Kasumi-1 (cell line): Measurements from ENCODE around the gene HLA-G.
A peak's percentile ranks its signal among the peaks of the same experiment; 100 is the strongest.

Experiments
- DNase-seq, 2 experiments: peaks; one replicate each; lab custom pipeline; 2025; lab: John Stamatoyannopoulos, UW

The HLA-G gene

DNA sequence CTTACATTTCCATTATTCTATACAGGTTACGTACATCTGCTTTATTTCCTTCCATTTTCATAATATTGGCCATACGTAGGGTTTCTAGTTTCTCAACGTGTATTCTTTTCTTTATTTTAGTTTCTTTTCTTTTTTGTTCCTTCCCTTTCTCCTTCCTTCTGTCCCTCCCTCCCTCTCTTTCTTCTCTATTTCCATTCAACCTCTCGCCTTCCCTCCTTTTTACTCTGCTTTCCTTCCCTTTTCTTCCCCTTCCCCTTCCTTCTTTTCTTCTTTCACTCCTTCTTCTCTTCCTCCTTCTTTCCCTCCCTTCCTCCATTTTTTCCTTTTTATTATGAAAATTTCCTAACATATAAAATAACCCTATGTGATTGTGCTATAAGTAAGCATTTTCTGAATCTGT is 8.7 kb upstream of the HLA-G start:
- no peak for DNase-seq

DNA sequence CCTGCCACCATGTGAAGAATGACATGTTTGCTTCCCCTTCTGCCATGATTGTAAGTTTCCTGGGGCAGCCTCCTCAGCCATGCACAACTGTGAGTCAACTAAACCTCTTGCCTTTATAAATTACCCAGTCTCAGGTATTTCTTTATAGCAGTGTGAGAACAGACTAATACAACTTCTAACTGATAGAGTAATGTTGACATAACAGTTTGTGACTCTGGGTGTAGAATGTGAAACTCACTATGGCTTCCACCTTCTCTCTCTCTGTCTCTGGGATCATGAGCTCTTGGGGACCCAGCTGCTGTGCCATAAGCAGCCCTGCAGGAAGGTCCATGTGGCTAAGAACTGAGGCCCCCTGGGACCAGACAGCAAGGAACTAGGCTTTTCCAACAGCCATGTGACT is 3.5 kb upstream of the HLA-G start:
- DNase-seq = no peak

DNA sequence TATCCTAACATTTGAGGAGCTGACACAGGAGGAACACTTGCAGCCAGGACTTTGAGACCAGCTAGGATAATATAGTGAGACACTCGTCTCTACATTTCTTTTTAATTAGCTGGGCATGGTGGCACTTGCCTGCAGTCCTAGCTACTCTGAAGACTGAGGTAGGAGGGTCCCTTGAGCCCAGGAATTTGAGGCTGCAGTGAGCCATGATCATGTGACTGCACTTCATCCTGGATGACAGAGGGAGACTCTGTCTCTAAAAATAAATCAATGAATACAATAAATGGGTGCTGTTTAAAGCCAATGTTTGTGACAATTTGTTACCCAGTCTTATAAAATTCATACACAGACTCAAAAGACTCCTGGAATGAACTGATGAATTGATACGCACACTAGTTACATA is 1.8 kb upstream of the HLA-G start:
- no peak for DNase-seq

DNA sequence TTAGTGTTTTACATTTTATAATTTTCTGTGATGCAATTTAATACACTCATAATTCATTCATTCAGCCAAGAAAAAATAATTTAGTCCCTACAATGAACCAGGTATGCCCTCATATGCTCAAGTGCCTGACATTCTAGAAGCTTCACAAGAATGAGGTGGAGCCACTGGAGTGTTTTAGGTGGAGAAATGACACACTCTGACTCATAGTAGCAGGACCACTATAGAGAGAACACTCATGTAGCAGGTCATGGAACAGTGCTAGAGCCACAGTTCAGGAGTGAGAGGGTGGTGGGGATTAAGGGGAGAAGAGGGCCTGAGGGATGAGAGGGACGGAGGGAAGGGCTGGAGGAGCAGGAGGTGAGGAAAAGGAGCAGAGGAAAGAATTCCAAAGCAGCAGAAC is 1.4 kb upstream of the HLA-G start:
- DNase-seq = no peak

DNA sequence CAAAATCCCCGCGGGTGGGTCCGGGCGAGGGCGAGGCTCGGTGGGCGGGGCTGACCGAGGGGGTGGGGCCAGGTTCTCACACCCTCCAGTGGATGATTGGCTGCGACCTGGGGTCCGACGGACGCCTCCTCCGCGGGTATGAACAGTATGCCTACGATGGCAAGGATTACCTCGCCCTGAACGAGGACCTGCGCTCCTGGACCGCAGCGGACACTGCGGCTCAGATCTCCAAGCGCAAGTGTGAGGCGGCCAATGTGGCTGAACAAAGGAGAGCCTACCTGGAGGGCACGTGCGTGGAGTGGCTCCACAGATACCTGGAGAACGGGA is 809 bp downstream of the HLA-G start:
- DNase-seq = no peak

DNA sequence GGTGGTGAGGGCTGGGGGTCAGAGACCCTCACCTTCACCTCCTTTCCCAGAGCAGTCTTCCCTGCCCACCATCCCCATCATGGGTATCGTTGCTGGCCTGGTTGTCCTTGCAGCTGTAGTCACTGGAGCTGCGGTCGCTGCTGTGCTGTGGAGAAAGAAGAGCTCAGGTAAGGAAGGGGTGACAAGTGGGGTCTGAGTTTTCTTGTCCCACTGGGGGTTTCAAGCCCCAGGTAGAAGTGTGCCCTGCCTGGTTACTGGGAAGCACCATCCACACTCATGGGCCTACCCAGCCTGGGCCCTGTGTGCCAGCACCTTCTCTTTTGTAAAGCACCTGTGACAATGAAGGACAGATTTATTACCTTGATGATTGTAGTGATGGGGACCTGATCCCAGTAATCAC is 2.1 kb downstream of the HLA-G start:
- DNase-seq = no peak

DNA sequence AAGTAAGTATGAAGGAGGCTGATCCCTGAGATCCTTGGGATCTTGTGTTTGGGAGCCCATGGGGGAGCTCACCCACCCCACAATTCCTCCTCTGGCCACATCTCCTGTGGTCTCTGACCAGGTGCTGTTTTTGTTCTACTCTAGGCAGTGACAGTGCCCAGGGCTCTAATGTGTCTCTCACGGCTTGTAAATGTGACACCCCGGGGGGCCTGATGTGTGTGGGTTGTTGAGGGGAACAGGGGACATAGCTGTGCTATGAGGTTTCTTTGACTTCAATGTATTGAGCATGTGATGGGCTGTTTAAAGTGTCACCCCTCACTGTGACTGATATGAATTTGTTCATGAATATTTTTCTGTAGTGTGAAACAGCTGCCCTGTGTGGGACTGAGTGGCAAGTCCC is 2.8 kb downstream of the HLA-G start:
- DNase-seq = no peak

DNA sequence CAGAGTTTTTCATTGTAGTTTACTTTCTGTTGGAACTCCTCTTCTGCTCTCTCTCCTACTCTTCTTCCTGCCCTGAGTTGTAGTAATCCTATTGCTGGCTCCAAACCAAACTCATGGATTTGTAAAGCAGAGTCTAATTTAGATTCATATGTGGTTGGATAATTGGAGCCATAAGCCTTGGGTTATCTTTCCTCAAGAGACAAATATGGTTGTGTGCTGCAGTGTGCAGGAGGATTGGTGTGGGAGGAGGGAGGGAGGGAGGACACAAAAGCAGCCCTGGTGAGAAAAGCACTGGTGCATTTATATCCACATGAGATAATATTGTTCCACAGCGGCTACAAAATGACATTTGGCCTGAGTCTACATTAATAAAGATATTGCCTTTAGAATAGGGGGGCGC is 4.2 kb downstream of the HLA-G start:
- no peak for DNase-seq

DNA sequence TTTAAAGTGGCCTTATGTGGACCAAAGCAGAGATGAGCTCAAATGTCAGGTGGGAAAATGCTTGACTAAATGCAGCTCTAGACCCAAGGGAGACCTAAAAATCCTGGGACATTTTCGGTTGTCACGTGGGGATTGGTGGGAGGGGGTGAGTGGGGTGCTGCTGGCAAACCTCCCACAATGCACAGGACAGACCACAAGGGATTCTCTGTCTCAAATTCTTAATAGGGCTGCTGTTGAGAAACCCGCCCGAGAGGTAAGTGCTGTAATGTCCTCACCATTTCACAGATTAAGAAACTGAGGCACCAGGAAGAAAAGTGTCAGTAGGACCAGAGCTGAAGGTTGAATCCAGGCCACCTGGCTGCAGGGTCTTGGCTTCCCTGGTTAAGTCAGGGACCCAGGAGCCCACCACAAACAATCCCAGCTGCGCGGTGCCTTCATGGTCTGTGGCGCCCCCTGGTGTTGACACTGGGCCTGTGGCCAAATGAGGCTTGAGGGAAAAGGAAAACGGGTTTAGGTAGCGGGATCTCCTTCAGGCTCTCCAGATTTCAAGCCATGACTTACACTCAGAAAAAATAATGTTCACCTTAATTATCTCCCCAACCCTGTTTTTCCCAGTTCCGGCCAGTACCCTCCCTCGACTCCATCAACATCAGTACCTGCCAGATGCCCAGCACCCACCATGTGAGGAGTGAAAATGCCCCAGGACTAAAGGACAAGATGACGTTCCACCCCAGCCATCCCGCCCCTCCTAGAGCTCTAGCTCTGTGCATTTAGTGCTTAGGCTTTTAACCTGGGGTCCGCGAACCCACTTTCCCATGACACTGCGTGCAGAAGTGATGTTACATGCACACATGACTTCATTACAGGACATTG is 7.2 kb downstream of the HLA-G start:
- no peak for DNase-seq

DNA sequence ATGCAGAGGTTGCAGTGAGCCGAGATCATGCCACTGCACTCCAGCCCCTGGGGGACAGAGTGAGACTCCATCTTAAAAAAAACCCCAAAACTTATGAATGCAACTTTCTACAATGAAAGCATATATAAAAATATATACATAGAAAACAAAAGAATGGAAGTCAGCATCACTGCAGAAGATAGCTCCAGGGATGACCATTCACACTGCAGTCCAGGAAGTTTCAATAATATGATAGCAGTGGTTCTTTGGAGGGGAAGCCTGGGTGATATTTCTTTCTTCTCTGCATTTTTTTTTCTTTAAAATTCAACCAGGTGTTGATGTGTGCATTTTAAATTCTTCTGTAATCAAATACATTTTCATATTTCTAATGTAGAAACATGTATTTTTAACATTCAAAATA is 12.3 kb downstream of the HLA-G start:
- DNase-seq = no peak

DNA sequence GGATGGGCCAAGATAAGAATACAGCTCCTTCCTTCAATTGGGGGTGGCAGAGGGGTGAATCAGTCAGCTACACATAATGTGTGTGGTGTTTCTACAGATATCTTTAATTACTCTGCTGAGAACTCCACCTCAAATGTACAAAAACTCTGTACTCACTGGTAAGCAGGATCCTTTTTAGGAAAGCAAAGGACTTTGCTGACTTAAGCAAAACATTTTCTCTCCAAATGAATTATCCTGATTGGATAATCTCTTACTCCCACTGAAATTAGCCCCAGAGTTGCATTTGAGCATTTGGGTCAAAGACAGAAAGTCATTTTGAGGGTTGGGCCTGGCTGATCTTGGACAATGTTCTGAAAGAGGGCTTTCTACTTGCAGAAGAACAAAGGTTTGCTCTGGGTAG is 13.4 kb downstream of the HLA-G start:
- no peak for DNase-seq

DNA sequence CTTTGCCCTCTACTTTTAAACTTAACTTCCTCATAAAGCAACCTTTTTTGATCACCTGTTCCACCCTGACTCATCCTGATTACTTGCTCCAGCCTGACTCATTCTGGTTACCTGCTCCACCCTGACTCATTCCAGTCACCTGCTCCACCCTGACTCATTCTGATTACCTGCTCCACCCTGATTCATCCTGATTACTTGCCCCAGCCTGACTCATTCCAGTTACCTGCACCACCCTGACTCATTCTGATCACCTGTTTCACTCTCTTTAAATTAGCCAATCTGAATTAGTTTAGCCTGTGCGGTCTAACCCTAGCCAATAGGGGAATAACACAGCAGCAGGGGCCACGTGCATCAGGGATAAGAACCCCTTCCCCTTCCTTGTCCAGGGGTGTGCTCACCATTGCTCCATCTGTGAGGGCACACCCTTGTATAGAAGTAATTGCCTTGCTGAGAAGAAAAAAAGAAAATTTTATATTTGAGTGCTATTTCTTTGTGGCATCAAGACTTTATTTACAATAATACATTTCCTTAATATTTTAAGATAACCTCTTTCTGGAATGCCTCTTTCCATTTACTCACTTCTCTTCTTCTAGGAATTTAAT is 17.9 kb downstream of the HLA-G start:
- DNase-seq = no peak

DNA sequence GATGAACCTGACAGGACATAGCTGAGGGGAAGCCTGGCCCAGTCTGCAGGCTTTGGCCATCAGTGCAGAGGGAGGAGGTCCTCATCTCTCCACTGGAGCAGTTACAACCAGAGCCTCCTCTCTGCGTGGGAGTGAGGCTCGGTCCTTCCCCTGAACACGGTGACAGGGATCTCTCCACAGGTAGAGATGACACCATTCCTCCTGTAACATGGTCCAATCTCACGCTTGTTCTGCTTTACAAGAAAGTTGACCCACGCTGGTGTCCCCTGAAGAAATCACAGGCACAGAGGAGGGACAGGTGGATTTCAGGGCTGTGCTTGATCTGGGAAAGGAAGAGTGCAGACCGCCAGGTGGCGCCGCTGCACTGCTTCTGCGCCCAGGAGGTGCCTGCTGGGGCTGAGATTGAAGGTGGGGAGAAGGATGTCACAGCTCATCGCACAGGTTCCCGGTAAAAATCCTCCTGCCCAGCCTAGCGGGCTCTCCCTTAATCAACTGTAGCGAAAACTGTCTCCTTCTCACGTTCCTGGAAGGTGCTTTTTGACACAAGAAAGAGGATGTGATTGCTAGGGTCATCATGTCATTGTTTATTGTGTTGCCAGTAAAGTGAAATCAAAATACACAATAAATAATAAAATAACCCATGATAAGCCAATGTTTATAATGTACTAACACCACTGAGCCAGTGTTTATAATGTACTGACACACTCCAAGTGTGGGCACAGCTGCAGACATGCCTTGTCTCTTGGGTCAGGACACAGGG is 20.4 kb downstream of the HLA-G start:
- DNase-seq = peak; percentile 55 to 56

DNA sequence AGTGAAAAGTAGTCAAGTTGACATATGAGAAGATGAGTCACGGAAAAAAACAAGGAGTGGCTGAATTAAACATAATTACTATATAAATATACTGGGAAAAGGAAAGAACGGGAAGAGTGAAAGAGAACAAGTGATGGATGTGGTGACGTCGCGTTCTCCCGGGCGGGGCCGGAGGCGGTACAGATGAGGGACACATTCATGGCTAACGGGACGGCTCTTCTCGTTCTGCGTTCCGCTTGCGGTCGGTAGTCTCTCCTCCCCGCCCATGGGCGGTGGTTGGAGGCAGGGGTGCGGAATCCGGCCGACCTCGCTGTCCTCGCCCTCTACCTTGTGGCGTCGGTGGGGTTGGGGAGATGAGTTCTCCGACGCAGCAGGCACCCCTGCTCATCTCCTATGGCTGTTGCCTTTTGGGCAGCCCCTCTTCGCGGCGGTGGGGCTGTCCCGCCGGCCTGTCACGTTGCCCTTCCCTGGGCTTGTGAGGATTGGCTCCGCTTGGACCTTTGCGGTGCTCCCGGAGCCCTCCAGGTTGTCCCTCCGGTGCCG is 22.5 kb downstream of the HLA-G start:
- no peak for DNase-seq

DNA sequence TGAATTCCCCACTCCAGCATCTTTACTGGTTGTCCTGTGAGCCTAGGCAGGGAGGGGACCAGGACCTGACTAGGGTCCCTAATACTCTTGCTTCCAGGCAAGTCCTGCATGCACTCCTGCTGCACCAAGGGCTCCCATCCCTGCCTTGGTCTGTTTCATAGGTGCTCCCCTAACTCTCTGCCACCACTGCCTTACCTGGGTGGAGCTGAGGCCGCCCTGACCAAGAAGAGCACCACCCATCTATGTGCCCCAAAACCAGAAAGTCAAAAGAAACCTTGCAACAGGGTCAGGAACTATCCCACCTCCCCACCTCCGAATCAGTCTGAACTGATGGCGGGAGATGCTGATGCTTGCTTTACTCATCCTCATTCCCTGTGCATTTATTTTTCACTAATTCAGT is 23.6 kb downstream of the HLA-G start:
- no peak for DNase-seq

DNA sequence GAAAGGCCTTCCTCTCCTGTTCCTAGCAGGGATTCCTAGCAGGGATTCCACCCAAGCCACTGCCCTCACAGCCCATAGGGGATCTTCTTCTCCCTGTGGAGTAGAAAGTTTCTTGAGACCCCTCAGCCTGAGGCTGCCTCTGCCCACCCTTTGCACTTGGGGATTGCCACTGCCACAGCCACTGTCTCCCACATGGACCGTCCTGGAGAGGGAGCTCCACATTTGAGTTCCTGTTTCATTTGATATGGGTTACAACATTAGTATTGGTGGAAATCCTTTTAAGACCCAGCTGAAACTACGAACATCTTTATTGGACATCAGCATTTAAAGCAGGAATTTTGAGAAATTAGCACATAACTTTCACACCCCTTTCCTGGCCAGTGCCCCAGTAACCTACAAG is 25.6 kb downstream of the HLA-G start:
- no peak for DNase-seq

DNA sequence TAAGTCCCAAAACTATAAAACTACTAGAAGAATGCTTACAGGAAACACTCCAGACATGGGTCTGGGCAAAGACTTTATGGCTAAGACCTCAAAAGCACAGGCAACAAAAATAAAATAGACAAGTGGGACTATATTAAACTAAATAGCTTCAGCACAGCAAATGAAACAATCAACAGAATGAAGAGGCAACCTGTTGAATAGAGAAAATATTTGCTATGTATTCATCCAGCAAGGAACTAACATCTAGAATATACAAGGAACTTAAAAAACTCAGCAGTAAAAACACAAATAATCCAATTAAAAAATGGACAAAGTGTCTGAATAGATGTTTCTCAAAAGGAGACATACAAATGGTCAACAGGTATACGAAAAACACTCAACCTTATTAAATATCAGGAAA is 30.4 kb downstream of the HLA-G start:
- no peak for DNase-seq

DNA sequence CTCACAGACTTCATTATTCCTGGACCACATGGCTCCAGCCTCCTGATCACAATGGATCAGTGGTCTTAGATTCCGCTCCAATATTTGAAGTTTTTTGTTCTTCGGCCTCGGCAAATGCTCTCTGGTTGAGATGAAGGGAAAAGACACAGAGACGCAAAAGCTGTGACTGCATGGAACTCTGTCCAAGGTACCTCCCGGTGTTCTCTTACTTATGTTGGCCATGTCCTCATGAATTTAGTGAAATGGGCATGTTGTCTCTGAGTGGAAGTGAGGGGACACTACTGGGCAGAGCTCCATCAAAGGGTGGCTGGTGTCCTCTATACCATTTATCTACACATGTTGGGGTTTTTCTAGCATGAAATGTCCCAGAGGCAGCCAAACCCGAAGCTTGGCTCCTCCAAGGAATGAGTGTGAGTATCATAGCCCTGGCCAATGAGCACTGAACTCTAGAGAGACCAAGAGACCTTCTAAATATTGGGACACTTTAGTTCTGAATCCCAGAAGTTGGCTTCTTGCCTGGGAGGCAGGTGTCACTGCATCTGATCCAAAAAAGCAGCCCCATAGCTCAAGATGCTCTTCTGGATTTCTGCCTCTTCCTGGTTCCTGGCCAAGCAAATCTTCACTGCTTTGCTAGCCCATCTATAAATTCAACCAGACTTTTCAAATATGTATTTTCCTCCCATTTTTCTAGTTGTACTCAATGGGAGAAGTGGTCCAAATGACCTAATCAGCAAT is 34.1 kb downstream of the HLA-G start:
- no peak for DNase-seq

DNA sequence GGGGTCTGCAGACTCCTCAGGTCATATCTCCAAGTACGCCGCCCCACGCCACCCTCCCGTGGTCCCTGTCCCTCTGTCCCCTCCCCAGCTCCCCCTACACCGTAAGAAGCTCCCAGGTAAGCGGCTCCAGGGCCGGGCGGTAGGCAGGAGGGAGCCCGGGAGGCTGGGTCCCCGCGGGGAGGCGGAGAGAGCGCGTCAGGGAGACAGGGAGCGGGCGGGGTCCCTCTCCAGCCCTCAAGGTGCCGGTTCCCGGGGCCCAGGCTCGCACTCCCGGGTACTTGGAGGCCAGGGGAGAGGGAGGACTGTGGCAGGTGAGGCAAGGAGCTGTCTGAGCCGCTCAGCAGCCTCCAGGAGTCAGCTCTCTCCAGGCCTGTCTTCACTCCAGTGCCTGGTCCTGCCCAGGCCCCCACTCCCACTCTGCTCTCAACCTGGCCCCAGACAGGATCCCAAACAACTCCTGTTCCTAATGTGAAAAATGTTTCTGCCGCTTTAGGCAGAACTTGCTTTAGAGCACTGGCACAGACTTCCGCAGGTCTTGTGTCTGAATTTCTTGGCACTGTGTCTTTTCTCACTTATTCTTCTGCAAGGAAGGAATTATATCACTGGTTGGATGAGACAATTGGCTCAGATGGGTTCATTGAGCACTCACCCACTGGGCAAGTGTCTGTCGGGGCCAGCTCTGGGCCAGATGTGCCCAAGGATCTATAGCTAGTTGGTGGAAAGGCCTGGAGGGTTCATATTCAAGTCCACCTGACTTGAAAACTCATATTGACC is 36.6 kb downstream of the HLA-G start:
- DNase-seq = no peak

DNA sequence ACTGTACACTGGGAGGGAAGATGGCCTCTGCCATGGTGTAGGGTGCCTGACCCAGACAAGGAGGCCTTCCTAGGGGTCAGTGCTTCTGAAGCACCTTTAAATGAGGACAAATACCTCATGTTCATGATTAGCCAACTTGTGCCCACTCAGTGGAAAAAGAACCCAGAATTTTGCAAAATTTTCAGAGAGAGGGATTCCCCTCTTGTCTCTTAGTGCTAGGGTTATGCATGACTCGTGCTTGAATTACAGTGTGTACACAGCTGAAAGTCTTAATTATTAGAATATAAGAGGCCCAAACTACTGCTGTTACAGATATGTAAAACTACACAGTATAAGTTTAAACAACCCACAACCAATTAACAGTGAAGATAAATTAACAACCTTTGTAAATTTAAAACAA is 38.0 kb downstream of the HLA-G start:
- no peak for DNase-seq

DNA sequence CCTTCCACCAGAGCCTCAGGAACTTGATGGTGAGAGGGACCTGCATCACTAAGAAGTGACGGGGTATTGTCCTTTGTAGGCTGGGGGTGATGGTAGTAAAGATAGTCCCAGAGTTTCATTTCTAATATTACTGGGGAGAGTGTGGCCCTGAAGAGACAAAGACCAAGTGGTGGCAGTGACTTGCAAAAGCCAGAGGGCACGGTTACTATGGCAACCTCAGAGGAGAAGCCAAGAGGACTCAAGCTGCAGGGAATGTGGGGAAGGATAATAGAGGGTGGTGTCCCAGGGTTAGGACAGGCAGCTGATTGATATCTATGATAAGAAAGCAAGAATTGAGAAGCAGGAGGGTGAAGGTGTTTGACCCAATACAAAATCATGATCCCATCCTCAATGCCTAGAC is 42.5 kb downstream of the HLA-G start:
- no peak for DNase-seq

DNA sequence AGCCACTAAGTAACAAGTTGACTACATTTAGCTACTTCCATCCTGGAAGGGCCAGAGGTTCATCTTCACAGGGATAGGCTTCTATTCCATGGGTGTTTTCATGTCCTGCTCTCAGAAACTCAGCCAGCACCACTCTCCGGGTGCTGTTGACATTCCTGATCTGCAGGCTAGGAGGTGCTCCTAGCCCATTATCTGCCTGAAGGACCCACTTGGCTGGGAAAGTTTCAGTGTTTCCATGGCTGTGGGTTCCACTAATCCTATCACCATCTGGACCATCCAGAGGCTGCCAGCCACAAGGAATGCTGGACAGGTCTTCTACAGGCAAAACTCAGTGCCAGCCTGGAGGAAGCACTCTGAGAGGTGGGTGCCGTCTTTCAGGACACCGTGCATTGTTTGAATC is 45.2 kb downstream of the HLA-G start:
- DNase-seq = no peak
